NCI-H748 treated with DMSO at 0.1 percent for 48 hours (cell line): ENCODE data around the gene ESRRB.

Experiments used
- DNase-seq: peaks from one replicate; lab custom pipeline; 2025; lab: John Stamatoyannopoulos, UW

The ESRRB gene

GRCh38 chr14:76375947-76376404 lies at the start of gene ESRRB:
Gene ESRRB, plus strand, starts transcription at chr14:76376137. Its CDS starts 265 bp downstream, at chr14:76376402.
- DNase-seq: peak; percentile 50

GRCh38 chr14:76326918-76327689 lies 48.8 kb upstream of the ESRRB start:
- DNase-seq: no peak

DNA sequence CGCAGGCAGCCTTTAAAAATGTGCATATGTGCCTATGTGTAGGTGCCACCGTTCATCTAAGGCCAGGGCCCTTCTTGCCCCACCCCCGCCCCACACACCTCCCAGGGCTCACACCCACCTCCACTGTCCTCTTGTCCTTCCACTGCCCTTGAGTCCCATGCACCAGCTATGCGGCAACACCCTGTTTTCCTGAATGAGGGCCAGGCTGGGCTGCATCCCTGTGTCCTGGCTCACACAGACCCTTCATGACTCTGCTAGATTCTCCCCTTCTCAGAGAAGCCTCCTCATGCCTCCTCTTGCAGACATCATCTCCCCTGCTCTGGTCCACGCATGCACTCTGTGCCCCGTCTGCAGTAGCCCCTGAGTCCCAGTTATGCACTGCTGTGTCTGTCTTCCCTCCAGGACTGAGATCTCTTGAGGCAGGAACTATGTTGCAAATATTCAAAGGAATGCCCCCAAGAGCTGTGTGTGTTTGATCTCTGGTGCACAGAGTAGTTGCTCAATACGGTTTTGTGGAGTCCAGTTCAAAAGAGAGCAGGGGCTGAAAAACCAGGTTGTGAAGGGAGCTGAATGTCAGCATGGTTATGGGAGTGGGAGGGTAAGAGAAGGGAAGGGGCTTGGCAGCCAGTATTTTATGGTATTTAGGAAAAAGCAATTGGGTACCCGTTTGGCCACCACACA lies 47.3 kb upstream of the ESRRB start:
- no peak for DNase-seq

- peak; percentile 45 for DNase-seq
Observed at GRCh38 chr14:76329154-76329928, 46.6 kb upstream of the ESRRB start.

GRCh38 chr14:76329951-76330350 lies 46.0 kb upstream of the ESRRB start:
- no peak for DNase-seq

- no peak for DNase-seq
Observed at GRCh38 chr14:76330411-76331327, 45.3 kb upstream of the ESRRB start.

GRCh38 chr14:76331328-76332011 lies 44.5 kb upstream of the ESRRB start:
- DNase-seq: no peak

- no peak for DNase-seq
Observed at GRCh38 chr14:76333664-76334063, 42.3 kb upstream of the ESRRB start.

- DNase-seq: no peak
Observed at GRCh38 chr14:76334316-76334715, 41.6 kb upstream of the ESRRB start.

GRCh38 chr14:76336876-76337275 lies 39.1 kb upstream of the ESRRB start:
- no peak for DNase-seq

DNA sequence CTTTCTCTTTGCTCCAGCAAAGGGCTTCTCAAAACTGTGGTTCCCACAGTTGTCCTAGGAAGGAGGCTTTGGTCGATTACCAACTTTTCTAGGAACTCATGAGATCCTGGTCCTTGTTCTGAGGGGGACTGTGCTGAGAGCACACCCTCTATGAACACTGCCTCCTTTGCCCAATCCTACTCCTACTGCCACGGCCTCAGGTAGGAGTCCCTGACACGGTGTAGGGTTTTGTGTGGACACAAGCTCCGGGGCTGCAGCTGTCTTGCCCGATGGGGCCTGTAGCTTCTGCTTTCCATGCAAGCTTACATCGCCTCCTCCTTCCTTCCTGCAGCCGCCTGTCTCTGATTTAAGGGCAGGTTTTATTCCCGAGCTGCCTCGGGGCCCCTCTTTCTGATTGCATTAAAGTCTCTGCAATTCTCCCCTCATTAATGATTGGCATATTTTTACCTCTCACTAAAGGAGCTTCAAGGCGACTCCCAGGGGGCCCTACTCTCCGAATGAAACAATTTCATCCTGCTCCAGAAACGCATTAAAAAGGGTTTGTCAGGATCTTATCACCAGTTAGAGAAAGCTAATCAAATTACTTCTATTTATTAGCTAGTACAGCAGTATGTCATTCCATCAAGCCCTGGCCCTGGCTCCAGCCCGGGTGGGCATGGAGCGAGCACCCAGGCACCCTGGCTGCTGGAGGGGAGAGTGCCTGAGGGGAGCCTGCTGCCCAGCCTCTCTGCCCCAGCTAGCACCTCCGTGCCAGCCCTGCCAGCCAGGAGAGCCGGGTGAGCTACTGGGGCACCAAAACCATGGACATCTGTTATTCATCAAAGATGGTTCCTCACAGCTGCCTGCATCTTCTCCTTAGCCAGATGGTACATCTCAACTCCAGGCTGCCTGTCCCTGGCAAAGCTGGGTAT lies 38.0 kb upstream of the ESRRB start:
- no peak for DNase-seq

GRCh38 chr14:76339728-76340615 lies 36.0 kb upstream of the ESRRB start:
- DNase-seq: no peak

DNA sequence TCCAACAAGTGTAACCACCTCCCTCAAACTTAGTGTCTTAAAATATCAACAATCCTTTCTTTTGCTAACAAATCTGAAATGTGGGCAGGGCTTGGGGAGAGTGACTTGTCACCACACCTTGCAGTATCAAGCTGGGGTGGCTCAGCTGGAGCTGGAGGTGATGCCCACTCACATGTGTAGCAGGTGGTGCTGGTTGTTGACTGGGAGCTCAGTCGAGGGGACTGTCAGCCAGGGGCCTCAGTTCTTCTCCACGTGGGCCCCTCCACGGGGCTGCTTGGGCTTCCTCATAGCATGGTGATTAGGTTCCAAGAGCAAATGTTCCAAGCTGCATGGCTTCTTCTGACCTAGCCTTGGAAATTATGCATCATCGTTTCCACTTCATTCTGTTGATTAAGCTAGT lies 32.6 kb upstream of the ESRRB start:
- DNase-seq: no peak

DNA sequence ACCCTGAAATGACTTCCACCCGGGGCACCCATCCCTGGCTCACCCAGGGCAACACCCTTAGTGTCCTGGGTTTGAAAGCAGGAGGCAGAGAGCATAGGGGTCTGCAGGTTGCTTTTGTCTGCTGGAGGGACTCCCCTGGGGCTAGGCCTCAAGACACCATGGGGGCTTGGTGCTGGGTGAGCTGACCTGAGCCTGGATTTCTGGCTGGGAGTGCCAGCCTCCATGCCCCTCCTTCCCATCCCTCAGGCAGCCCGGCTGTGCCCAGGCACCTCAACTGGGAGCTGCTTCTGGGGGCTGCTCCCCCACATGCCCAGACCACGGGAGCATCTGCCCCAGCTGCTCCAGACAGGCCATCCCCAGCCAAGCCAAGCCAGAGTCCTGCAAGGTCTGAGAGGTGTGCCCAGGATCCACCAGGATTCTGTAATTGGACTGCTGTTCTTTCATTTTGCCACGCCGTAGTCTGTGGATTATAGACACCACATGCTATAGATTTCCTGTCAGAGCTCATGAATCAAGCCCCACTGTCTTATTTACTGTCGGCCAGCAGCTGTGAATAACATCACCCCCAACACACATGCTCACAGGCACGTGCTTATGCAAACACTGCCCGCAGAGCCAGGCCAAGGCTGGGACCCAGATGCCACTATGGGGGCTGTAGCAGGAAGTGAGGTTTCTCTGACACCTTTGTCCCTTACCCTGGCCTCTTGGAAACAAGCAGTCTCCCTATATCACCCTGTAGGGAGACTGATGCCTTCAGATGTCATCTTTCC lies 29.4 kb upstream of the ESRRB start:
- peak; percentile 22 for DNase-seq

GRCh38 chr14:76348898-76349297 lies 27.0 kb upstream of the ESRRB start:
- no peak for DNase-seq

GRCh38 chr14:76349993-76350392 lies 25.9 kb upstream of the ESRRB start:
- no peak for DNase-seq

GRCh38 chr14:76350671-76351070 lies 25.3 kb upstream of the ESRRB start:
- DNase-seq: no peak

DNA sequence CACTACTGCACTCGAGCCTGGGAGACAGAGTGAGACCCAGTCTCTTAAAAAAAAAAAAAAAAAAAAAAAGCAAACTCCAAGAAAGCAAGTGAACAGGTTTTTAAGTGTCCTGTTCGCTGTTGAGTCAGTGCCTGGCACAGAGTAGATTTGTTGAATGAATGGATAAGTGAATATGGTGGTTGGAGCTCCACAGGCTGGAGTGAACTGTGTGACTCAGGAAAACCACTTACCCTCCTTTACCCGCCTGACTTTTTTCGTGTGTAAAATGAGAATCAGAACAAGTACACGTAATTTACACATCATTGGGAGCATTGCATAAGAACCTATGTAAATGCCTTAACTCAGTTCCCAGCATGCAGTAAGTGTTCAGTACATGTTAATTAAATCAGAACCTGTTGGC lies 24.0 kb upstream of the ESRRB start:
- DNase-seq: no peak
